B cell (primary cell): ENCODE data around the gene N4BP3.

ENCODE experiments used
- EZH2 ChIP-seq: IDR thresholded peaks from 2 replicates; pipeline ENCODE4 v1.6.1; 2012; ENCODE audit warnings: borderline replicate concordance, low read depth, mild to moderate bottlenecking, moderate library complexity, low read length; ENCODE audit not compliant: insufficient read depth, poor library complexity, severe bottlenecking
- TF ChIP-seq, protein P1 (sequence below): fragments of 200-600 bp; IDR thresholded peaks from one replicate; pipeline ENCODE4 v1.8.0; 2022; ENCODE audit warnings: antibody characterized with exemption, mild to moderate bottlenecking

DNA sequence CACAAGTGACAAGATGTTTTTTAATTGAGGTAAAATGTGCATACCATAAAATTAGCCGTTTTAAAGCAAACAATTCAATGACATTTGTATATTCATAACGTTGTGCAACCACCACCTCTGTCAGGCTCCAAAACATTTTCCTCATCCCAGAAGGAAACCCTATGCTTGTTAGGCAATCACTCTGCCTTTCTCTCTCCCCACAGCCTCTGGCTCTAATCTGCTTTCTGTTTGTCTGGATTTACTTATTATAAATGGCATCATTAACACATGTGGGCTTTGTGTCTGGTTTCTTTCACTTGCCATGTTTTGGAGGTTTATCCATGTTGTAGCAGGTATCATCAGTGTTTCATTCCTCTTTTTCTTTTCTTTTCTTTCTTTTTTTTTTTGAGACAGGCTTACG, 1.4 kb upstream of the N4BP3 start:
- TF ChIP-seq, protein P1, sequence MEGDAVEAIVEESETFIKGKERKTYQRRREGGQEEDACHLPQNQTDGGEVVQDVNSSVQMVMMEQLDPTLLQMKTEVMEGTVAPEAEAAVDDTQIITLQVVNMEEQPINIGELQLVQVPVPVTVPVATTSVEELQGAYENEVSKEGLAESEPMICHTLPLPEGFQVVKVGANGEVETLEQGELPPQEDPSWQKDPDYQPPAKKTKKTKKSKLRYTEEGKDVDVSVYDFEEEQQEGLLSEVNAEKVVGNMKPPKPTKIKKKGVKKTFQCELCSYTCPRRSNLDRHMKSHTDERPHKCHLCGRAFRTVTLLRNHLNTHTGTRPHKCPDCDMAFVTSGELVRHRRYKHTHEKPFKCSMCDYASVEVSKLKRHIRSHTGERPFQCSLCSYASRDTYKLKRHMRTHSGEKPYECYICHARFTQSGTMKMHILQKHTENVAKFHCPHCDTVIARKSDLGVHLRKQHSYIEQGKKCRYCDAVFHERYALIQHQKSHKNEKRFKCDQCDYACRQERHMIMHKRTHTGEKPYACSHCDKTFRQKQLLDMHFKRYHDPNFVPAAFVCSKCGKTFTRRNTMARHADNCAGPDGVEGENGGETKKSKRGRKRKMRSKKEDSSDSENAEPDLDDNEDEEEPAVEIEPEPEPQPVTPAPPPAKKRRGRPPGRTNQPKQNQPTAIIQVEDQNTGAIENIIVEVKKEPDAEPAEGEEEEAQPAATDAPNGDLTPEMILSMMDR = no peak
- TF ChIP-seq EZH2 = no peak
